ENCODE data around the gene PIM3.

PIM3 gene

DNA sequence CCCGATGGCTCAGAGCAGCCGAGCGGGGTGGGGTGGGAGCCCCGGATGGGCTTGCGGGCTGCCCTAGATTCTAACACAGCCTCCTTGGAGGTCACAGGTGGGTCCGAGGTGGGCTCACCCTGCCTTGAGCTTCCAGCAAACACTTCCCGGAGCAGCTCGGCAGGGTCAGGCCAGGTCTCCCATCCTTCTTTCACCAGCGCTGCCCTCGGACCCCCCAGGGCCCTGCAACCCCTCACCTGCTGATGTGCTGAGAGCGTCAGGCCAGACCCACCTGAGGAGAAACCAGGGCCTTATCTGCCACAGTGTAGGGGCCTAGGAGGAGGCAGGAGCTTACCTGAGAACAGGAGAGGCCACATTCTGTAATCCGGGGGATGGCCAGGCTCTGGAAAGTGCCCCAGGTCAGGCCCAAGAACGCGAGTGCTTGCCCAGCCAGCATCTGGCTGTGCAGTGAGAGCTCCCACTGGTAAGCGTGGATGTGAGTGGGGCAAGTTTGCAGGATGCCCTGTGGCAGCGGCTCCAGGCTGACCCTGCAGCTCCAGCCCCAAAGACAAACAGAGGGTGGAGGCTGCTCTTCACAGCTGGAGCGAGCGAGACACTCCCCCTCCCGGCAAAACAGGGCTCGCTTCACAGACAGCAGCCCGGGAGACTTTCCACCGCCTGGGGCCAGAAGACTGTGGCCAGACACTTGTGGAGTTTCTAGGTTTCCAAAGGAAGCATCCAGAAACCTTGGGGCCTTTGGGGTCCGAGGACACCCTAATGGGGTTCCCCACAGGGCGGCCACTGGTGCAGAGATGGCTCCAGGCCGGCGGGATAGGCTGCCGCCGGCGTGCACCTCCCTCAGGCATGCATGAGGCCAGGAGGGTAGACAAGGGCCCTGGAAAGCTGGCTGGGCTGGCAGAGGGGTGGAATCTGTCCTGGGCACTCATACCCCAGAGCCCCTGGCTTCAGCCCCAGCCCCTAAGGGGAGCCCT is 51.9 kb downstream of the PIM3 start, which contains the start of gene IL17REL:
Gene IL17REL, minus strand, starts transcription at position 555 of the 971 bp plus-strand sequence. Its CDS starts 119 bp downstream, at position 436.
- no peaks in the 10 kb centered on the region for H3K9me3 ChIP-seq (ENCODE audit: control insufficient read depth, low read length)
- peaks cover 9% of the 10 kb centered on the region for H3K4me1 ChIP-seq (ENCODE audit: control insufficient read depth, insufficient read depth, low read length, poor library complexity, severe bottlenecking)
- no peak within 1 kb of the TSS for H3K4me3 ChIP-seq (ENCODE audit: extremely low read depth, insufficient read depth, low read length, poor library complexity, severe bottlenecking)
- WGBS, 2 experiments (ENCODE audit: insufficient coverage in 2 of 2): 53 to 57% methylated on average over 25 of the region's 29 CpGs
- H3K27ac ChIP-seq (ENCODE audit: low read depth, low read length, severe bottlenecking): no peak within 1 kb of the TSS
- H3K36me3 ChIP-seq (ENCODE audit: control insufficient read depth, insufficient read depth, low read length): no peaks in the 10 kb centered on the region
